Measurements from ENCODE around the gene GABRP.

- TF ChIP-seq RARB (CRISPR knock-in tag; IDR thresholded peaks at IDR 0.05) (no peak), EP300 (IDR thresholded peaks at IDR 0.05) (no peak)
- TF ChIP-seq, protein P1, sequence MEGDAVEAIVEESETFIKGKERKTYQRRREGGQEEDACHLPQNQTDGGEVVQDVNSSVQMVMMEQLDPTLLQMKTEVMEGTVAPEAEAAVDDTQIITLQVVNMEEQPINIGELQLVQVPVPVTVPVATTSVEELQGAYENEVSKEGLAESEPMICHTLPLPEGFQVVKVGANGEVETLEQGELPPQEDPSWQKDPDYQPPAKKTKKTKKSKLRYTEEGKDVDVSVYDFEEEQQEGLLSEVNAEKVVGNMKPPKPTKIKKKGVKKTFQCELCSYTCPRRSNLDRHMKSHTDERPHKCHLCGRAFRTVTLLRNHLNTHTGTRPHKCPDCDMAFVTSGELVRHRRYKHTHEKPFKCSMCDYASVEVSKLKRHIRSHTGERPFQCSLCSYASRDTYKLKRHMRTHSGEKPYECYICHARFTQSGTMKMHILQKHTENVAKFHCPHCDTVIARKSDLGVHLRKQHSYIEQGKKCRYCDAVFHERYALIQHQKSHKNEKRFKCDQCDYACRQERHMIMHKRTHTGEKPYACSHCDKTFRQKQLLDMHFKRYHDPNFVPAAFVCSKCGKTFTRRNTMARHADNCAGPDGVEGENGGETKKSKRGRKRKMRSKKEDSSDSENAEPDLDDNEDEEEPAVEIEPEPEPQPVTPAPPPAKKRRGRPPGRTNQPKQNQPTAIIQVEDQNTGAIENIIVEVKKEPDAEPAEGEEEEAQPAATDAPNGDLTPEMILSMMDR (IDR thresholded peaks at IDR 0.05), result no peak
Observed at GRCh38 chr5:170757669-170758068, 25.9 kb upstream of the GABRP start.
